IMR-90 (cell line): ENCODE results near the gene CHN1. TPM values are rescaled to one million over a fixed set of nuclear protein-coding genes. Genes with fewer than 3 reads are reported as not detected.

Experiments
- ATAC-seq: fragments of 200-7000 bp; cut with Tn5 transposase; 2 replicates; pipeline ENCODE4 v1.9.1; 2020; ENCODE audit warnings: low read depth, mild to moderate bottlenecking, moderate library complexity
- BruUV-seq: library from RNA; stranded (reverse); fragments of 400-500 nt; replicated peaks from 2 replicates; lab custom pipeline; 2021; lab: Mats Ljungman, UMichigan
- CTCF ChIA-PET: fragments of 300-600 bp; formaldehyde crosslinking; extraction: SDS; loops from one replicate; lab custom pipeline; 2021; ENCODE audit warnings: antibody characterized with exemption; lab: Yijun Ruan, JAX
- POLR2A ChIA-PET: fragments of 300-600 bp; sonication (Branson Sonifier 250); formaldehyde crosslinking; loops from one replicate; lab custom pipeline; 2022; ENCODE audit warnings: antibody characterized with exemption; ENCODE audit not compliant: unreplicated experiment; lab: Charles Lee
- DNase-seq: peaks from one replicate; pipeline ENCODE4 v3.0.0; 2013
- H2AFZ ChIP-seq: replicated peaks from 2 replicates; pipeline ENCODE3; 2013; ENCODE audit warnings: low read length, mild to moderate bottlenecking; ENCODE audit not compliant: poor library complexity
- H2AK5ac ChIP-seq: 2 replicates; pipeline ENCODE4 v1.6.1; 2013; ENCODE audit warnings: low read depth, low read length, inconsistent platforms
- H2AK9ac ChIP-seq: replicated peaks from 2 replicates; pipeline ENCODE3; 2013; ENCODE audit warnings: mild to moderate bottlenecking, low read depth, low read length, moderate library complexity; ENCODE audit not compliant: poor library complexity
- H2BK120ac ChIP-seq: 2 replicates; pipeline ENCODE4 v1.6.1; 2013; ENCODE audit warnings: low read depth, low read length, inconsistent platforms
- H2BK15ac ChIP-seq: 3 replicates; pipeline ENCODE4 v1.6.1; 2013; ENCODE audit warnings: low read depth, low read length, inconsistent platforms
- H2BK20ac ChIP-seq: 2 replicates; pipeline ENCODE4 v1.6.1; 2013; ENCODE audit warnings: low read depth, mild to moderate bottlenecking, inconsistent platforms, low read length, moderate library complexity
- H2BK5ac ChIP-seq: 2 replicates; pipeline ENCODE4 v1.6.1; 2013; ENCODE audit warnings: mild to moderate bottlenecking, low read depth, low read length, inconsistent platforms; ENCODE audit not compliant: poor library complexity, severe bottlenecking
- H3K14ac ChIP-seq: replicated peaks from 2 replicates; pipeline ENCODE4 v1.6.1; 2013; ENCODE audit warnings: low read depth, low read length, inconsistent platforms
- H3K18ac ChIP-seq: 2 replicates; pipeline ENCODE4 v1.6.1; 2013; ENCODE audit warnings: low read depth, low read length, control low read depth
- H3K23ac ChIP-seq: 2 replicates; pipeline ENCODE4 v1.6.1; 2013; ENCODE audit warnings: low read depth, low read length, inconsistent platforms
- H3K27ac ChIP-seq: 2 replicates; pipeline ENCODE4 v1.5.1; 2013; ENCODE audit warnings: mild to moderate bottlenecking, control low read depth, low read length; ENCODE audit not compliant: insufficient read depth
- H3K27me3 ChIP-seq: 2 replicates; pipeline ENCODE4 v1.6.1; 2013; ENCODE audit warnings: low read length; ENCODE audit not compliant: control insufficient read depth, insufficient read depth
- H3K36me3 ChIP-seq: 2 replicates; pipeline ENCODE4 v1.6.1; 2013; ENCODE audit warnings: low read length, mixed read lengths; ENCODE audit not compliant: control insufficient read depth, insufficient read depth
- H3K4ac ChIP-seq: 2 replicates; pipeline ENCODE4 v1.6.1; 2013; ENCODE audit warnings: low read depth, low read length, inconsistent platforms
- H3K4me1 ChIP-seq: 2 replicates; pipeline ENCODE4 v1.6.1; 2013; ENCODE audit warnings: low read length, mixed read lengths; ENCODE audit not compliant: control insufficient read depth, insufficient read depth
- H3K4me2 ChIP-seq: 2 replicates; pipeline ENCODE4 v1.6.1; 2013; ENCODE audit warnings: low read depth, mild to moderate bottlenecking, control low read depth, low read length, moderate library complexity
- H3K4me3 ChIP-seq: 2 replicates; pipeline ENCODE4 v1.5.1; 2013; ENCODE audit warnings: low read depth, mild to moderate bottlenecking, control low read depth, low read length, moderate library complexity; ENCODE audit not compliant: insufficient read depth
- H3K56ac ChIP-seq: 2 replicates; pipeline ENCODE4 v1.6.1; 2013; ENCODE audit warnings: low read length, inconsistent platforms; ENCODE audit not compliant: insufficient read depth; ENCODE audit errors: extremely low read depth
- H3K79me1 ChIP-seq, 2 experiments: 2 replicates each; pipeline ENCODE4 v1.6.1; 2013; ENCODE audit warnings: low read length in 2 of 2, inconsistent platforms in 1 of 2, low read depth in 1 of 2
- H3K9ac ChIP-seq: 2 replicates; pipeline ENCODE4 v1.6.1; 2013; ENCODE audit warnings: low read depth, low read length, control low read depth
- H3K9me1 ChIP-seq: 2 replicates; pipeline ENCODE4 v1.6.1; 2013; ENCODE audit warnings: low read length, inconsistent platforms; ENCODE audit not compliant: insufficient read depth
- H3K9me3 ChIP-seq: 2 replicates; pipeline ENCODE4 v1.6.1; 2013; ENCODE audit warnings: low read length; ENCODE audit not compliant: control insufficient read depth, insufficient read depth
- H4K20me1 ChIP-seq: 2 replicates; pipeline ENCODE4 v1.6.1; 2013; ENCODE audit warnings: low read length, inconsistent platforms; ENCODE audit not compliant: insufficient read depth
- H4K5ac ChIP-seq: 2 replicates; pipeline ENCODE4 v1.6.1; 2013; ENCODE audit warnings: mild to moderate bottlenecking, low read depth, low read length, control low read depth
- H4K8ac ChIP-seq, 2 experiments: 2 replicates each; pipeline ENCODE4 v1.6.1; 2013; ENCODE audit warnings: low read depth in 2 of 2, low read length in 2 of 2, control low read depth in 1 of 2, inconsistent platforms in 1 of 2
- H4K91ac ChIP-seq: 2 replicates; pipeline ENCODE4 v1.6.1; 2013; ENCODE audit warnings: low read depth, low read length, inconsistent platforms; ENCODE audit not compliant: insufficient read depth
- CEBPB ChIP-seq: IDR thresholded peaks from 2 replicates; pipeline ENCODE4 v1.6.1; 2012; ENCODE audit warnings: low read depth, low read length, improper control_type of control experiment
- USF2 ChIP-seq: fragments of 150-350 bp; IDR thresholded peaks from 2 replicates; pipeline ENCODE4 v1.6.1; 2017; ENCODE audit warnings: mild to moderate bottlenecking, antibody characterized with exemption, low read length, low read depth
- WGBS, 2 experiments: methylation state at CpG; one replicate each; pipeline versions ENCODE4 v1.1.5 to v1.1.7; 2013; ENCODE audit warnings: missing lambda C conversion rate in 2 of 2; ENCODE audit not compliant: insufficient read length in 1 of 2; ENCODE audit errors: extremely low coverage in 2 of 2; 5-methylcytosine and 5-hydroxymethylcytosine counted together
- dilution Hi-C: fragments of 300-500 bp; cut with HindIII; formaldehyde crosslinking; loops from one replicate; pipeline ENCODE4 v1.14.3; 2018; ENCODE audit warnings: low sequenced_read_pairs; ENCODE audit not compliant: unreplicated experiment
- in situ Hi-C: fragments of 300-500 bp; cut with MboI; formaldehyde crosslinking; loops from 3 replicates; pipeline ENCODE4 v1.14.3; 2019; ENCODE audit warnings: low sequenced_read_pairs, inconsistent platforms, mixed read lengths
- intact Hi-C: fragments of 100-400 bp; cut with micrococcal nuclease; formaldehyde crosslinking; loops from 2 replicates; pipeline ENCODE4 v1.10.0; 2022
- polyA plus RNA-seq, 3 experiments: library from polyadenylated mRNA; depleted of rRNA; stranded (reverse); fragments of >200 nt; gene quantifications; 2 replicates each; pipeline ENCODE4 v1.2.3, GENCODE V29; 2012; ENCODE audit warnings: low replicate concordance in 1 of 3
- total RNA-seq: library from RNA; depleted of rRNA; stranded (reverse); fragments of >200 nt; gene quantifications from 2 replicates; pipeline ENCODE4 v1.2.3, GENCODE V29; 2012

Gene CHN1
- total and polyA plus RNA-seq, 2 of the 4 experiments (the other 2 are of a cell fraction) = 58.4 to 66.9 TPM

GRCh38 chr2:174877301-174877700 is 127.9 kb downstream of the CHN1 start:
- Histone ChIP-seq H3K4me2 (no peak overlapping the region), H3K56ac (no peak overlapping the region), H2BK15ac (no peak overlapping the region), H3K4me1 (peaks cover 7% of the 10 kb centered on the region), H2BK5ac (no peak overlapping the region), H4K8ac (no peak overlapping the region), H3K14ac (no peak overlapping the region), H3K36me3 (no peaks in the 10 kb centered on the region), H3K9ac (no peak overlapping the region), H4K91ac (no peak overlapping the region), H3K9me1 (peaks cover 2% of the 10 kb centered on the region; the same call in 1 of the 2 replicates), H2AK5ac (no peak overlapping the region), H3K27me3 (no peaks in the 10 kb centered on the region), H2AFZ (no peak overlapping the region), H2BK20ac (no peak overlapping the region), H3K79me1 (no peaks in the 10 kb centered on the region), H4K20me1 (no peaks in the 10 kb centered on the region), H4K5ac (no peak overlapping the region), H3K4me3 (no peak overlapping the region), H3K18ac (no peak overlapping the region), H3K4ac (no peak overlapping the region), H3K23ac (no peak overlapping the region), H3K27ac (no peak overlapping the region), H3K9me3 (no peaks in the 10 kb centered on the region), H2AK9ac (no peak overlapping the region), H2BK120ac (no peak overlapping the region)
- POLR2A ChIA-PET = no interaction called here
- intact Hi-C loops (no loop called here), in situ Hi-C loops (no loop called here), dilution Hi-C loops (no loop called here)
- TF ChIP-seq CEBPB (peak; percentile 76), USF2 (no peak)
- WGBS, 2 experiments = no CpG with 5 or more reads among the region's 1 CpG
- CTCF ChIA-PET = no interaction called here
- BruUV-seq = no TSS peak
- DNase-seq (peak; percentile 22), ATAC-seq (no peak; the same call in 1 of the 2 replicates)
